ENCODE results near the gene DGAT2.

DGAT2 gene

DNA sequence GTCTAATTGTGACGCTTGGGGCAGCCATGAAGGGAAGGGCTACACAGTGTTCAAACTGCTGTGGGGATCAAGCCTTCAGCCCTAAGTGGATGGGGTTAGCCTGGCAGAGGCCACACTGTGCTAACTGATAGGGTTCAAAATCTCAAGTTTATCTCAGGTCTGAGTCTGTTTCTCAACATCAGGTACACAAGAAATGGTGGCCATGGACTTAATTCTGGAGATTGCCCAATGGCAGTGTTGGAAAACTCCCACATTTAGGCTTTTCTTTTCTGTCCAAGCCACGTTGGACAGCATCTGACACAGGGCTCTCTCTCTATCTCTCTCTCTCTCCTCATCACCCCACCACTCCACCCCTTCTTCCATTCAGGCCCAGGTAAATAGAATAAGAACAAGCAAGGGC, 10.9 kb upstream of the DGAT2 start:
- DNase-seq = no peak

DNA sequence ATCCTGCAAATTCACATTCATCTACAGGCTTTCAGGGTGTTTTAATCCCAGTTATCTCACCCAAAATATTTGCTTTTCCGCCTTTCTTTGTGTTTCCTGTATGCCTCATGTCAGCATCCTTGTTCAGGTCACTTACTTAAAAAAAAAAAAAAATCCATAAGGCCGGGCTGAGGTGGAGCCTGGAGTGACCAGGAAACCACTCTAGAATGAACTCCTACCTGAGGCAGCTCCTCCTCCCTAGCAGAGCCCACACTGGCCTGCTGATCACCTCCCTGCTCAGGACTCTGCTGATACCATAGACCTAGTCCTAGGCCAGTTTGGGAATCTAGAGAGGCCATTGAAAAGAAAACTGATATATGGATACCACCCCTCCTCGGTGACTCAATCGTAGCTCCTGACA, 8.7 kb upstream of the DGAT2 start:
- DNase-seq = no peak

DNA sequence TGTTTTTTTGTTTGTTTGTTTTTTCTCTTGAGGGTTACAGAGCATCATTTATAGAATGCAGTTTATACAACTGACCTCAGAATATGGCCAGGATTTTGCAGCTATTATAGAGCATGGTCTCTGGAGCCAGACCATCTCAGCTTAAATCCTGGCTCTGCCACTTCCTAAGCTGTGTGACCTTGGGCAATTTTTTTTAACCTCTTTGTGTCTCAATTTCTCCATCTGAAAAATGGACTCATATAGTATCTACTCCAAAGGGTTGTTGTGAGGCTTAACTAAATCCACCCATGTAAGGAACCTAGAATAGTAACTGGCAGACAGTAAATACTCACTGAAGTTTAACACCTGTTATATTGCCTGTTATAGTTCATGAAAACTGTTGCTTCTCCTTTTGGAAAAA, 8.3 kb upstream of the DGAT2 start:
- no peak for DNase-seq

DNA sequence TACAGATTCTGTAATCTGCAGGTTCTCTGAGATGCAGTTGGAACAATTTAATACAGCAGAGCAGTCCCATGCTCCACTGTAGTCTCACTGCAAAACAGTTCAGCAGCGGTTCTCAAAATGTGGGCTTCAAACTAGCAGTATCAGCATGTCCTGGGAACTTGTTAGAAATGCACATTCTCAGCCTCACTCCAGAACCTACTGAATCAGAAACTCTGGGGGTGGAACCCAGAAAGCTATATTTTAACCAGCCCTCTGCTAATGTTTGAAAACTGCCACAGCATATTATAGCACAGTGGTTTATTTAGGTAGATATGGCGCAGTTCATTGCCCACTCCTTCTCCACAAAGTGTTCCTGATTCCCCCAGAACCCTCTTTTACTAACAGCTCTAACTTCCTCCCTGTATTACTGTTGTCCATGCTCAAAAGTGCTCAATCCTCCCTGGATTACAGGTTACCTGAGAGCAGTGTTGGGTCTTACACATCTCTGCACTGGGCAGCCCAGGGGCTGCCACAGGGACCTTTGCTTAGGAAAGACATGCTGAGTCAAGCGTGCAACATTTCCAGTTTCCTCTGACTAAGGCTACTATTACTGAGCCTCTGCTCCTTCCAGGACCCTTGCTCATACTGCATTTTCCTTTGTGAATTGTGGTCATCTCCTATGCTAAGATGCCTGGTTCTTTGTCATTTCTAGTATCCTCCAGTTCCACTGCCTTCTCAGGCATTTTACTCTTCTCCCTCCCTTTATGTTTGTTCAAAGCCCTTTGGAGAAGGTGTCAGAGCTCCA, 7.7 kb upstream of the DGAT2 start:
- DNase-seq = no peak

DNA sequence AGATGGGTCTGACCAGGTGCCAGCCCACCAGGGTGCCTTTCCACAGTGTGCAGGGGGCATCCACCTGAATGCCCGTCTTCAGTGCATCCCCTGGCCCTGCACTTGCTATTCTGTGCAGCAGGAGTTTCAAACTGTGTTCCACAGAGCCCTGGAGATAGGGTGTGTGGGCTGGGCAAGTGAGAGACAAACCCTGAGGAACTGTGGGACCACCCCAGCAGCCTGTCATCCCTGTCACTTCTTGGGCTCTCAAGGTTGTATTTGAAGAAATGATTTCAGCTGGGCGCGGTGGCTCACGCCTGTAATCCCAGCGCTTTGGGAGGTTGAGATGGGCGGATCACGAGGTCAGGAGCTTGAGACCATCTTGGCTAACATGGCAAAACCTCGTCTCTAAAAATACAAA, 6.4 kb upstream of the DGAT2 start:
- DNase-seq = no peak

- no peak for DNase-seq
These were observed 5.7 kb upstream of the DGAT2 start for GRCh38 chr11:75762885-75763284.

DNA sequence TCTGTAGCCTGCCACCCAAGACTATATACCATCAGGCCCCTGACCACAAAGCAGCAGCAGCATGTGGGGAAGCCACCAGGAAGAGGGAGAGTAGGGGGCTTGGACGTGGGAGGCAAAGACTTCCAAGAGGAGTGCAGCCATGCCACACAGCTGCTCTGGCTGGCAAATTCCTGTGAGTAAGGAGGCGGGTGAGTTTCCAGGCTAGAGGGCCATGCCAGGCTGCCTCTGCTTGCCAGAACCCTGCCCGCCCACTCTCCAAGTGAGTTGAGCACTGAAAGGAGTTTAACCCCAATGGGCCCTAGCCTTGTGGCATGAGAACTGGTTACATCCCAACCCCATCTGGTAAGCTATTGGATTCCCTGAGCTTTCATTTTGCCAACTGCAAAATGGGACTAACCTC, 4.7 kb upstream of the DGAT2 start:
- no peak for DNase-seq

DNA sequence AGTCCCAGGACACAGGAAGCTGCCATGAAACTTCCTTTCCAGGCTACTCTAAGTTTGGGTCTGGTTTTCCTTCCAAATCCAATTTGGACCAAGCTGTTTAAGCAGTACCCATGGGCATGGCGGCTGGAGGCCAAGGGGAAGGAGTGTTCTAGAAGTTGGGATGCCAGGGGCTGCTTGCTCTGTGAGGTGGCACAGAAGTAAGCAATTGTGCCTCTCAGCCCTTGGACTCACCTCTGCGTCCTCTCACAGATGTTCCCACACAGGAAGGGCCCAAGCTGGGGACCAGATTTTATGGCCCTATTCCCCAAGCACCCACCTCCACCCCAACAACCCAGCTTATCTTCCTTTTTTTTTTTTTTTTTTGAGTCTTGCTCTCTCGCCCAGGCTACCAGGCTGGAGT, 3.5 kb upstream of the DGAT2 start:
- DNase-seq = no peak

DNA sequence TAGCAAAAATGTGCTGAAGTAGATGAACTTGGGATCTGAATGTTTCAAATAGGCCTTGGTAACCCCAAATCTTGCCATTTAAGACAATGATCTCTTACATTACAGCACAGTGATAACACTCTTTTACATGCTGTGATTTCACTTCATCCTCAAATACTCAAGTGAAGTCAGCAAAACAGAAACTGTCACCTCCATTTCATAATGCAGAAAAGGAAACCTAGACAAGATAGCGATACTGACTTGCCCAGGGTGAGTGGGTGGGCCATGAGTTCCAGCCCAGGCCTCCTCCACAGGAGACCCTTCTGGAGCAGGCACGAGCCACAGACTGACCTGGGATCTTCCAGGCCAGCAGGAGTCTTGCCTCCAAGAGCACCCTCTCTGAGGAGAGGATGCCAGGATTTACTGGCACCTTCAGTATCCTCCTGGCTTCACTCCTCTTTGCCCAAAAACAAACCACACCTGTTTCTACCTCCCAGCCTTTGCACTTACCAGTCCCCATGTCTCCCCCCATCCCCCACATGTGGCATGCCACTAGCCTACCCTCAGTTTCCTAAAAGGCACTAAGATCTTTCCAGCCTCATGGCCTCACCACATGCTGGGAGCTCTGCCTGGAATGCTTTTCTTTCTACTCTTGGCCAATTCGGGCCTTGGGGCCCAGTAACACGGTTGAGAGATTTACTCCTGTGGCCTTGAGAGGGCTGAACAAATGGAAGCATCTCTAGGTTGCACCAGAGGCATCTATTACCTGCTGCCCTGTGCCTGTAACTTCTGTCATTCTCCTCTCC, 1.9 kb upstream of the DGAT2 start:
- no peak for DNase-seq

GRCh38 chr11:75767228-75767572, 1.4 kb upstream of the DGAT2 start:
- no peak for DNase-seq

DNA sequence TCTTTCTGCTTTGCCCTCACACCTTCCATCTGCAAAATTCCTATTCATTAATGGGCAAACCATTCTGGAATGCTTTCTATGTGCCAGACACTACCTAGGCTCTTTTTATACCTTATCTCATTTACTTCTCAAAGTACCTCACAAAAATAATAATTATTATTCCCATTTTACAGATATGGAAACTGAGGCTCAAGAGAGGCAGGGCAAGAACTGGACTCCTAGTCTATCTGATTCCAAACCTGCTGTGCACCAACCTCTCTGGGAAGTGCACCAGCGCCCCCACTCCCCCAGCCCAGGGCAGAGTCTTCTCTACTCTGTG, 826 bp upstream of the DGAT2 start:
- no peak for DNase-seq

DNA sequence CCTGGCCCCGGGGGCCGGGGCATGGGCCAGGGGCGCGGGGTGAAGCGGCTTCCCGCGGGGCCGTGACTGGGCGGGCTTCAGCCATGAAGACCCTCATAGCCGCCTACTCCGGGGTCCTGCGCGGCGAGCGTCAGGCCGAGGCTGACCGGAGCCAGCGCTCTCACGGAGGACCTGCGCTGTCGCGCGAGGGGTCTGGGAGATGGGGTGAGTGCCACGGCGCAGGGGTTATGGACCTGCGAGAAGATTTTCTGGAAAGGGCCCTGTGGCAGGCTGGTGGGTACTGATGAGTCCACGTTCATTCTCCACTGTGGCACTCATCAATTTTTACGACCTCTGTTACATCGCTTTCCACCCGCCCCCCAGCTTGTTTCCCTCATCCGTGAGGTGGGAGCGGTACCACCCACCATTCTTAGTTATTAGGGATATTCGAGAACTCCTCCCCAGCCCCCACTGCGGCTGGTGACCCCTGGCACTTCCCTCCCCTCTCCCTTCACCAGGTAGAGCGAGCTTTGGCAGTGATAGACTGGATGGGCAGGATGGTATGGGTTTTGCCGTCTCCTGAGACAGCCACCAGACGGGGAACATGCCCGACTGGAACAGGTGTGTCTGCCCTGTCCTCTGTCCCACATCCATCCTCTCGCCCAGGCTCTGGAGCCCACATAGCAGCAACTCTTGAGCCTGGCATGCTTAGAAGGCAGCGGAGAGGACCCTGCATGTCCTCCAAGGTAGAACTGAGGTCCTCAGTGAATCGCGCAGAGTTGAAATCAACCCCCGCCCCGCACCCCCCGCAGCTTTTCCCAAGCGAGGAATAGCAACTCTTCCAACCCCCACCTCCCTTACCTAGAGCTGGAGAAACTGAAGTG, 562 bp downstream of the DGAT2 start:
- DNase-seq = no peak

- DNase-seq = no peak
These were observed 1.5 kb downstream of the DGAT2 start for GRCh38 chr11:75770102-75770501.

GRCh38 chr11:75771646-75772410, 3.2 kb downstream of the DGAT2 start:
- DNase-seq = no peak

GRCh38 chr11:75773595-75774353, 5.2 kb downstream of the DGAT2 start:
- DNase-seq = no peak

- DNase-seq = no peak
These were observed 6.5 kb downstream of the DGAT2 start for GRCh38 chr11:75775056-75775455.

DNA sequence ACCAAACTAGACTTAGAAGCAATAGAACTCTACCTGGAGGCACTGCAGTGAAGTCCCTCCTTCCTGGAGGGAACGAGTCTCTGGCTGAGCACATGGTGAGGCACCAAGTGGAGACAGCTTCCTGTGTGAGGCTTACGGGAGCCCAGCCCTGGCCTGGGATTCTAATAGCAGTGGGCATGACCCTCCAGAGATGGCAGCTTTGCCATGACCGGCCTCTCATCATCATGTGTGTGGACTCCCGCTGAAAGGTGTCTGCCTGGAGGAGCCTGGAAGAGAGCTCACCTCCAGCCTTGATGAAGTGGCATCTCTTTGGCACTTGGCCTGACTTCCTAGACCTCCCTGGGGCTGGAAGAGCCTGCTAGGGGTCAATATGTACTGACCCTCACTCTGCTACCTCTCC, 8.0 kb downstream of the DGAT2 start:
- DNase-seq = no peak

GRCh38 chr11:75777461-75778110, 9.0 kb downstream of the DGAT2 start:
- DNase-seq = no peak

DNA sequence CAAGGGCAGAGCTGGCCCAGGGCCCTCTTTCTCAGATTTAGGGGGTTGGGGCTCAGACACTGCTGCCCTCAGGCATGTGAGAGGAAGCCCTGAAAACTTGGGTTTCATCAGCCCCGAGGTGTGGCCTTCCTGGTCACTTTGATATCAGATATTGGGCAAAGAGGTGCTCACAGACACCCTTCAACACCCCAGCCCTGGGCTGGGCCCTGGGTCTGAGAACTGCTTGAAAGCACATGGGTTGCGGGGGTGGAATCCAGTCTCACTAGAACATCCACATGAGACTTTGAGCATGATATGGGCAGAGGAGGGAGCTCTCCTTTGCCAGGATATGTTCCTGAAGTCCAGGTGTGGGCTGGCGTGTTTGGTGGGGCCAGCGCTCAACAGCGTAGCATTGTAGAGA, 10.4 kb downstream of the DGAT2 start:
- no peak for DNase-seq

GRCh38 chr11:75779960-75780359, 11.4 kb downstream of the DGAT2 start:
- DNase-seq = no peak

DNA sequence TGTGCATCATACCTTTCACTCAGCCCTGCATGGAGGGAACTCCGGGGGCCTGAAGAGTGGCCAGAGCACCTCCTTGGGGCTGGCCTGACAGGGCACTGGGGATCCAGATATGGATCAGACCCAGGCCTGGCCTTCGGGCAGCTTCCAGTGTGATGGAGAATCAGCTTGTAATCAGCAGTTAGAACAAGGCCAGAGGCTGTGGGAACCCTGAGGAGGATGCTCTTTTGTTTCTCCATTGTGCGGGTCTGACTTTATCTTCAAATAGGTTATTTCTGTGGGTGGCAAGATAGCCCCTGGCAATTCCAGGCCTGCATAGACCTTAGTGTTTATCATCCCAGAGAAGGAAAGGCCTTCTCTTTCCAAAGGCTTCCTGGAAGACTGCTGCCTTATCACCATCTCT, 12.3 kb downstream of the DGAT2 start:
- DNase-seq = no peak

DNA sequence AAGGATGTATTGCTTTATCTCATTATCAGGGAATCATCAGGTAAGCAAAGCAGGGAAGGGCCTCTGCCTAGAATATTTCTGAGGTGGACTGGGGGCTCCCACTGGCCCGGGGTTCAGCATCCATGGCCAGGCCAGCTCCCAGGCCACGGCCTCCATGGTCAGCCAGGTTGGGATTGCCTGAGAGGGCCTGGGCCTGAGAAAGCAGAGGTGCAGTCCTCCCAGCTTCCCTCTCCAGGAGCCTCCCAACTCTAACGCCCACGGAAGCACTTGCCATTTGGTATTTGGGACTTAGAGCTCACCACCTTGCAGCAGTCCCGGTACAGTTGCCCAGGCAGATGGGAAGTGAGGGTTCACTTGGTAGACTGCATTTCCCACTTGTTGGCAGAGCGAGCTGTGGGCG, 12.7 kb downstream of the DGAT2 start:
- no peak for DNase-seq

All from NCI-H2227 treated with DMSO at 0.1 percent for 48 hours (cell line).